Vagina (tissue), 2 donors: Measurements from ENCODE around the gene IMPACT. TPM values are rescaled to one million over a fixed set of nuclear protein-coding genes. Genes with fewer than 3 reads are reported as not detected.

Source experiments
- DNase-seq, 2 donors: peaks; one replicate each; pipeline ENCODE4 v3.0.0-alpha.2; 2017; ENCODE audit errors: extremely low spot score in 2 of 2
- H3K27ac ChIP-seq: fragments of 200-600 bp; sonication (generic); one replicate; pipeline ENCODE4 v1.5.1; 2019
- H3K27me3 ChIP-seq: fragments of 200-600 bp; sonication (generic); one replicate; pipeline ENCODE4 v1.5.1; 2019
- H3K36me3 ChIP-seq, 2 donors: fragments of 200-600 bp; sonication (generic); one replicate each; pipeline ENCODE4 v1.5.1; 2017 to 2019
- H3K4me1 ChIP-seq: fragments of 200-600 bp; sonication (generic); one replicate; pipeline ENCODE4 v1.5.1; 2019
- H3K4me3 ChIP-seq, 2 donors: fragments of 200-600 bp; sonication (generic); 1 replicate in 1 of 2; 2 replicates in 1 of 2; pipeline ENCODE4 v1.5.1; 2016 to 2019
- H3K9me3 ChIP-seq: fragments of 200-600 bp; sonication (generic); one replicate; pipeline ENCODE4 v1.5.1; 2019
- POLR2A ChIP-seq, 2 donors: fragments of 450-650 bp; IDR thresholded peaks; one replicate each; pipeline ENCODE4 v1.6.1; 2017; ENCODE audit warnings: antibody characterized with exemption in 2 of 2, mild to moderate bottlenecking in 2 of 2, moderate library complexity in 2 of 2
- POLR2AphosphoS5 ChIP-seq, 2 donors: sonication (generic); formaldehyde crosslinking; IDR thresholded peaks; one replicate each; pipeline ENCODE4 v1.9.0; 2017; ENCODE audit warnings: antibody characterized with exemption in 2 of 2, mild to moderate bottlenecking in 2 of 2, low read depth in 1 of 2; ENCODE audit not compliant: insufficient read depth in 1 of 2
- intact Hi-C: fragments of 100-400 bp; cut with DNase I; formaldehyde crosslinking; loops from one replicate; pipeline ENCODE4 v1.15.1; 2023
- total RNA-seq: library from RNA; depleted of rRNA; stranded (reverse); fragments of >200 nt; gene quantifications from one replicate; pipeline ENCODE4 v1.2.3, GENCODE V29; 2016
- TF ChIP-seq, protein P1 (sequence below), 3 experiments: fragments of 450-650 bp in 2 of 3; fragments of 200-600 bp in 1 of 3; sonication (generic) in 1 of 3; IDR thresholded peaks; one replicate each; pipeline ENCODE4 v1.5.1; 2017 to 2019; ENCODE audit warnings: antibody characterized with exemption in 3 of 3, mild to moderate bottlenecking in 2 of 3, moderate library complexity in 2 of 3

IMPACT gene
- total RNA-seq, 1 donor from 2014 or later, result 10.3 TPM

DNA sequence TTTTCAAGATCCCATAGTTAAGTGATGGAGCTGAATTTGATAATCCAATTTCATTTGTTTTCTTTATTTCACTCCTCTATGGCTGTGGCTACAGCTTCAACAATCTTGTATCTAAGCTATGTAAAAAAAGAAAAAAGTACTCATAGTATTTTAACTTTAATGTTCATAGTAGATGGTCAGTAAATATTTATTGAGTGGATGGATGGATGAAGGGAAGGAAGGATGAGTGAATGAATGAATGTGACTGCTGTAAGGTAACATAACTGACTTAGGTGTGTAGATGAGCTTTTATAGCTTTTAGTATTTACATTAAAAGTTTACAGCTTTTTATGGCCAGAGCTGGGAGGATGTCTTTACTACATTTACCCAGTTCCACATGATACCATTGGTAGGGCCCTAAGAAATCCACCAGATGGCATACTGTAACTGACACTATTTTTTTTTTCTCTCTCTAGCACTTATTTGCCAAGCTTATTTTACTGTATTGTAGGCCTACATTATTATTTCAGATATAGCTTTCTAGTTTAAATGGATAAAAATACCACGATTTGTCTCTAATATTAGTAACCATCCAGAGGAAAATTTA lies 20.6 kb downstream of the IMPACT start:
- H3K36me3 ChIP-seq, result peaks cover 0 to 56% of the 10 kb centered on the region in 2 donors
- TF ChIP-seq POLR2AphosphoS5 (IDR thresholded peaks at IDR 0.05; ENCODE audit: insufficient read depth in 1 of 2, low read depth in 1 of 2) (no peak), POLR2A (IDR thresholded peaks at IDR 0.05) (no peak)
- TF ChIP-seq, protein P1, sequence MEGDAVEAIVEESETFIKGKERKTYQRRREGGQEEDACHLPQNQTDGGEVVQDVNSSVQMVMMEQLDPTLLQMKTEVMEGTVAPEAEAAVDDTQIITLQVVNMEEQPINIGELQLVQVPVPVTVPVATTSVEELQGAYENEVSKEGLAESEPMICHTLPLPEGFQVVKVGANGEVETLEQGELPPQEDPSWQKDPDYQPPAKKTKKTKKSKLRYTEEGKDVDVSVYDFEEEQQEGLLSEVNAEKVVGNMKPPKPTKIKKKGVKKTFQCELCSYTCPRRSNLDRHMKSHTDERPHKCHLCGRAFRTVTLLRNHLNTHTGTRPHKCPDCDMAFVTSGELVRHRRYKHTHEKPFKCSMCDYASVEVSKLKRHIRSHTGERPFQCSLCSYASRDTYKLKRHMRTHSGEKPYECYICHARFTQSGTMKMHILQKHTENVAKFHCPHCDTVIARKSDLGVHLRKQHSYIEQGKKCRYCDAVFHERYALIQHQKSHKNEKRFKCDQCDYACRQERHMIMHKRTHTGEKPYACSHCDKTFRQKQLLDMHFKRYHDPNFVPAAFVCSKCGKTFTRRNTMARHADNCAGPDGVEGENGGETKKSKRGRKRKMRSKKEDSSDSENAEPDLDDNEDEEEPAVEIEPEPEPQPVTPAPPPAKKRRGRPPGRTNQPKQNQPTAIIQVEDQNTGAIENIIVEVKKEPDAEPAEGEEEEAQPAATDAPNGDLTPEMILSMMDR (IDR thresholded peaks at IDR 0.05), result no peak
- no peak overlapping the region for H3K27ac ChIP-seq
- H3K9me3 ChIP-seq, result no peaks in the 10 kb centered on the region
- DNase-seq, result no peak
- H3K4me3 ChIP-seq, result no peak overlapping the region
- H3K27me3 ChIP-seq, result no peaks in the 10 kb centered on the region
- intact Hi-C loops, result no loop called here
- H3K4me1 ChIP-seq, result no peaks in the 10 kb centered on the region

DNA sequence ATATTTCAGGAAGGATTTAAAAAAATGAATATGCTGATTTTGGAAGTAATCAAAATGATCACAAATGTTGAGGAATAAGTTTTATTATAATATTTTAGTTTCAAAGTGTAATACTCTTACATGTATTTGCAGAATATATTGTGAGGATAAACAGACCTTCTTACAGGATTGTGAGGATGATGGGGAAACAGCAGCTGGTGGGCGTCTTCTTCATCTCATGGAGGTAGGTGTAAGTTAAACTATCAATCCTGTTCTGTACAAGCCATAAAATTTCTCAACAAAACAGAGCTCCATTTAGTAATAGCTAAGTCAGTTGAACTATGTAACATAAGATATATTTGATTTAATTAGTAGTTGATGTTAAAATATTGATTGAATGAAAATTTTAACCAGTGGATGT lies 21.5 kb downstream of the IMPACT start:
- TF ChIP-seq, protein P1 (IDR thresholded peaks at IDR 0.05), result no peak
- TF ChIP-seq POLR2AphosphoS5 (IDR thresholded peaks at IDR 0.05; ENCODE audit: insufficient read depth in 1 of 2, low read depth in 1 of 2), result no peak
- TF ChIP-seq POLR2A (IDR thresholded peaks at IDR 0.05), result no peak
- intact Hi-C loops, result no loop called here
- H3K27ac ChIP-seq, result no peak overlapping the region
- H3K36me3 ChIP-seq, result peaks cover 0 to 56% of the 10 kb centered on the region in 2 donors
- no peaks in the 10 kb centered on the region for H3K27me3 ChIP-seq
- H3K4me3 ChIP-seq, result no peak overlapping the region
- H3K4me1 ChIP-seq, result no peaks in the 10 kb centered on the region
- H3K9me3 ChIP-seq, result no peaks in the 10 kb centered on the region
- no peak for DNase-seq

DNA sequence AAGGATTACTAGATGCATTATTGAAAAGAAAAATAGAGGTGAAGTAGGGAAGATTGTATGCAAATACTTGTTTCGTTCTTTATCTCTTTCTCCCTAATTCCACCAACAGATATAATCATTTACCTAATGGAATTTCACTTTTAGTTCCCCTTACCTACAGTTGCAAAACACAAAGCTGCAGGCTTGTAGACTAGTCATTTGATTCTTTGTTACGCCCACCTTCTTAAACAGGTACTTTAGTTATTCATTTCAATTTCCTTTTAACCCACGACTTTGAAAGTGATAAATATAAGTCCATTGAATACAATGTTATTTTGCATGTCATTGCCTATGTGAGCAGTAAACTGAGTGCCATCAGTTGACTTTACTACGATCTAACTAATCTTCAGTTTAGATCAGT lies 30.1 kb downstream of the IMPACT start:
- Histone ChIP-seq H3K4me3 (no peak overlapping the region), H3K36me3 (no peaks in the 10 kb centered on the region), H3K27ac (no peak overlapping the region), H3K9me3 (no peaks in the 10 kb centered on the region), H3K4me1 (no peaks in the 10 kb centered on the region), H3K27me3 (no peaks in the 10 kb centered on the region)
- intact Hi-C loops, result no loop called here
- TF ChIP-seq, protein P1 (IDR thresholded peaks at IDR 0.05), result no peak
- TF ChIP-seq POLR2A (IDR thresholded peaks at IDR 0.05) (no peak), POLR2AphosphoS5 (IDR thresholded peaks at IDR 0.05; ENCODE audit: insufficient read depth in 1 of 2, low read depth in 1 of 2) (no peak)
- DNase-seq, result no peak

DNA sequence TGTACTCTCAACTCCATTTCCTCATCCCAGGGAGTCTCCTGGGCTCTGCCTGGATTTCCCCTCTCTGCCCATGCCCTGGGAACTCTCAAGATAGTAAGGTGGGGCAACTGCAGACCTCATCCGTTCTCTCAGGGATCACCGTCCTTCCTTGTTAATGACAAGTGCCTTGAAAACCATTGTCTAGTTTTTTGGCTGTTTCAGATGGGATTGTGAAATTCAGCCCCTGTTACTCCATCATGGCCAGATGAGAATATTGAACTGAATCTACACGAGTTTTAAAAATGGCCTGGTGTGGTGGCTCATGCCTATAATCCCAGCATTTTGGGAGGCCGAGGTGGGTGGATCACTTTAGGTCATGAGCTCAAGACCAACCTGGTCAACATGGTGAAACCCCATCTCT lies 33.3 kb downstream of the IMPACT start:
- Histone ChIP-seq H3K27me3 (no peaks in the 10 kb centered on the region), H3K27ac (no peak overlapping the region), H3K4me3 (no peak overlapping the region), H3K36me3 (no peaks in the 10 kb centered on the region), H3K9me3 (no peaks in the 10 kb centered on the region), H3K4me1 (no peaks in the 10 kb centered on the region)
- TF ChIP-seq POLR2A (IDR thresholded peaks at IDR 0.05) (no peak), POLR2AphosphoS5 (IDR thresholded peaks at IDR 0.05; ENCODE audit: insufficient read depth in 1 of 2, low read depth in 1 of 2) (no peak)
- TF ChIP-seq, protein P1 (IDR thresholded peaks at IDR 0.05), result no peak
- no peak for DNase-seq
- intact Hi-C loops, result no loop called here

DNA sequence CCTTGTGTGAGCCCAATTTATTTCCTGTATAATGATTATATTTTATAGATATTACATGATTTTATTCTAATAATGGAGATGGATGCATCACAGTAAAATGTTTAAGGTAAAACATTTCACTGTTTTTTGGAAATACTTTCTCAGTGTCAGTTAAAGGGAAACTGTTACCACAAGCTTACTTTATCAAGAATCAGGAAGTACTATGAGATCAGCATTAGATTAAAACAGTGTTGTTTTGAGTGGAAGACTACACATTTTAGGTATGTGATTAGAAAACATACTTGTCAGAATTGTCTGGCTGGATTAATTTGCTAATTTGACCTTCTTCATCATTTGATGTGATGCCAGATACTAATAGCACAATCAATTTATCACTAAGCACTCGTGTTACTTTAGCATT lies 33.9 kb downstream of the IMPACT start, which contains the start of gene HRH4:
Gene HRH4 (plus strand): TSS at position 250 of the 400 bp plus-strand sequence. CDS start 92 bp downstream, at position 342.
- TF ChIP-seq POLR2A (IDR thresholded peaks at IDR 0.05), result no peak
- no peak for TF ChIP-seq POLR2AphosphoS5 (IDR thresholded peaks at IDR 0.05; ENCODE audit: insufficient read depth in 1 of 2, low read depth in 1 of 2)
- TF ChIP-seq, protein P1 (IDR thresholded peaks at IDR 0.05), result no peak
- intact Hi-C loops, result no loop called here
- no peaks in the 10 kb centered on the region for H3K9me3 ChIP-seq
- DNase-seq, result no peak
- H3K36me3 ChIP-seq, result no peaks in the 10 kb centered on the region
- H3K4me3 ChIP-seq, result no peak within 1 kb of the TSS
- no peaks in the 10 kb centered on the region for H3K27me3 ChIP-seq
- no peaks in the 10 kb centered on the region for H3K4me1 ChIP-seq
- no peak within 1 kb of the TSS for H3K27ac ChIP-seq
